Measurements from ENCODE around the gene DHX57.
"Not testable (repeated sequence)": the region's sequence is repeated elsewhere in the genome, so short reads cannot be mapped to it uniquely, and the experiment has no call there.

DHX57 gene

GRCh38 chr2:38871432-38871831 lies 4.3 kb downstream of the DHX57 start:
- DNase-seq (ENCODE audit: low read depth), result no peak

- no peak for DNase-seq (ENCODE audit: low read depth)
Measured at GRCh38 chr2:38866773-38867443, 8.8 kb downstream of the DHX57 start.

GRCh38 chr2:38863061-38863695 lies 12.6 kb downstream of the DHX57 start:
- DNase-seq (ENCODE audit: low read depth), result no peak

GRCh38 chr2:38862476-38862875 lies 13.3 kb downstream of the DHX57 start:
- no peak for DNase-seq (ENCODE audit: low read depth)

- DNase-seq (ENCODE audit: low read depth), result no peak
Measured at GRCh38 chr2:38856165-38856564, 19.6 kb downstream of the DHX57 start.

- DNase-seq (ENCODE audit: low read depth), result no peak
Measured at GRCh38 chr2:38850045-38850444, 25.7 kb downstream of the DHX57 start.

- no peak for DNase-seq (ENCODE audit: low read depth)
Measured at GRCh38 chr2:38836791-38837190, 38.9 kb downstream of the DHX57 start.

- no peak for DNase-seq (ENCODE audit: low read depth)
Measured at GRCh38 chr2:38835990-38836389, 39.7 kb downstream of the DHX57 start.

GRCh38 chr2:38835015-38835601 lies 40.6 kb downstream of the DHX57 start:
- DNase-seq (ENCODE audit: low read depth), result no peak

- no peak for DNase-seq (ENCODE audit: low read depth)
Measured at GRCh38 chr2:38830526-38831159, 45.1 kb downstream of the DHX57 start.

- DNase-seq (ENCODE audit: low read depth), result no peak
Measured at GRCh38 chr2:38829971-38830370, 45.8 kb downstream of the DHX57 start.

GRCh38 chr2:38828460-38828859 lies 47.3 kb downstream of the DHX57 start:
- no peak for DNase-seq (ENCODE audit: low read depth)

- not testable (repeated sequence) for DNase-seq (ENCODE audit: low read depth)
Measured at GRCh38 chr2:38827539-38828145, 48.1 kb downstream of the DHX57 start.

GRCh38 chr2:38825956-38826355 lies 49.8 kb downstream of the DHX57 start:
- no peak for DNase-seq (ENCODE audit: low read depth)

GRCh38 chr2:38824906-38825305 lies 50.8 kb downstream of the DHX57 start:
- DNase-seq (ENCODE audit: low read depth), result no peak

- no peak for DNase-seq (ENCODE audit: low read depth)
Measured at GRCh38 chr2:38823386-38823785, 52.3 kb downstream of the DHX57 start.

- no peak for DNase-seq (ENCODE audit: low read depth)
Measured at GRCh38 chr2:38818565-38818964, 57.2 kb downstream of the DHX57 start.

GRCh38 chr2:38815936-38816335 lies 59.8 kb downstream of the DHX57 start:
- DNase-seq (ENCODE audit: low read depth), result no peak

GRCh38 chr2:38810488-38810887 lies 65.2 kb downstream of the DHX57 start:
- DNase-seq (ENCODE audit: low read depth), result no peak

- no peak for DNase-seq (ENCODE audit: low read depth)
Measured at GRCh38 chr2:38808677-38809076, 67.1 kb downstream of the DHX57 start.

GRCh38 chr2:38806733-38807059 lies 69.0 kb downstream of the DHX57 start:
- no peak for DNase-seq (ENCODE audit: low read depth)

- DNase-seq (ENCODE audit: low read depth), result no peak
Measured at GRCh38 chr2:38806015-38806732, 69.6 kb downstream of the DHX57 start.
